GM19099 (cell line): ENCODE measurements around the gene KPNA4.

Source experiments
- POLR2A ChIP-seq: IDR thresholded peaks from 3 replicates; pipeline ENCODE4 v1.6.1; 2011; ENCODE audit warnings: low read depth; ENCODE audit not compliant: insufficient read length; ENCODE audit errors: extremely low read depth

KPNA4 gene

DNA sequence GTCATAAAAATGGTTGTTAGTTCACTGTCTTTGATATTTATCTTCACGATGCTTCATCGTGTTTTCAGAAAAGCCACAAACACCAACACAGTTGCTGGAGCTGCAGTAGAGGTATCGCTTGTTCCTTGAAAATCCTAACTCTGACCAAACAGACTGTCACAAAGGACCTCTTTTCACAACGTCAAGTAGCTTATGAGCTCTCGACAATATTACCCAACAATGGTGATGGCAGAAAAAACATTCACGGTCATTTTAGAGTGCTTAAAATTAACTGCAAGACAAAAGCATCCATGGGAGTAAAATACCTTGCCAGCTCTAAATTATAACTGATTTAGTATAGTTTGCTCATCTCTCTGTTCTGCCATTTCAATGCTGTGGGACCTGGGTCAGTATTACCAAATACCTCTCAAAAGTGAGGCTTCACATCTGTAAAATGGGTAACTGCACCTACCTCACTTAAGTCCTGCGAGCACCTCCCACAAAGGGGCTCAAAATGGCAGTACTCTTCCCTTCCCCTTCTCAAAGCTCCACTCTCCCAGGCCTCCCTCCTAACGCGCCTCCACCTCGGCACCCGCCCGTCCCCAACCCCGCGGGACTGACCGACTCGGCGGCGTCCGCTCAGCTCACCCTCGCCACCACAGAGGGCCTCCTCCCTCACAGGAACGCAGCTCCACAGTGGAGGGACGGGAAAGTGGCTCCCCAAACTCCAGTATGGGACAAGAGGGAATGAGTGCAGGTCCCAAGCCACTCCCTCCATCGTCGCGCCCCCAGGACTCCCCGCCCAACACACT, 116.3 kb downstream of the KPNA4 start:
- no peak for TF ChIP-seq POLR2A

DNA sequence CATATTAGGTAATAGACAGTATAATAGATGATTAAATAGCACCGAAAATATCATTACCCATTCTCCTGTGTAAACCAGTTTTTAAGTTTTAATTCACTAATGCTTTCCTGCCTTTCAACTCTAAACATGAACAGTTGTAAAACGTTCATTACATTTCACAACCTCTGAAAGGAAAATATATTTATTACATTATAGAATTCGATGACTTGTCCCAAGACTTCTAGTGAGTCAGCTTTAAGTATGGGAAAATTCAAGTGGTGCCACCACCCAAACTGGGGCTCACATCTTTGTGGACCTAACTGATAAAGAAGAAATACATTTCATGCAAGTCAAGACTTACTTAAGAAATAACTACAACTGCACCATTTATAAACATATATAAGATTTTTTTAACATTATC, 117.8 kb downstream of the KPNA4 start:
- TF ChIP-seq POLR2A, result no peak

DNA sequence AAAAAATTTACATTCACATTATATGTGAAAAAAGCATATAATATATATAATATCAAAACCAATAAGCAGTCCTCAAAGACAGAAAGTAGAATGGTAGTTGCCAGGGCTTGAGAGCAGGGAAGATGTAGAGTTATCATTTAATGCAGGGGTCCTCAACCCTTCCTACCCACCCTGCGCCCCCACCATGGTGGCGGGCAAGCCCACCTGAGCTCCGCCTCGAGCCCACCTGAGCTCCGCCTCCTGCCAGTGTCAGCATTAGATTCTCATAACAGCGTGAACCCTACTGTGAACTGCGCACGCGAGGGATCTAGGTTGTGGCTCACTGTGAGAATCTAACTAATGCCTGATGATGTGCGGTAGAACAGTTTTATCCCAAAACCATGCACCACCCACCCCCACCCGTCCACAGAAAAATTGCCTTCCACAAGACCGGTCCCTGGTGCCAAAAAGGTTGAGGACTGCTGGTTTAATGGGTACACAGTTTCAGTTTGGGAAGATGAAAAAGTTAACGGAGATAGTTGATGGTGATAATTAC, 118.8 kb downstream of the KPNA4 start:
- no peak for TF ChIP-seq POLR2A

DNA sequence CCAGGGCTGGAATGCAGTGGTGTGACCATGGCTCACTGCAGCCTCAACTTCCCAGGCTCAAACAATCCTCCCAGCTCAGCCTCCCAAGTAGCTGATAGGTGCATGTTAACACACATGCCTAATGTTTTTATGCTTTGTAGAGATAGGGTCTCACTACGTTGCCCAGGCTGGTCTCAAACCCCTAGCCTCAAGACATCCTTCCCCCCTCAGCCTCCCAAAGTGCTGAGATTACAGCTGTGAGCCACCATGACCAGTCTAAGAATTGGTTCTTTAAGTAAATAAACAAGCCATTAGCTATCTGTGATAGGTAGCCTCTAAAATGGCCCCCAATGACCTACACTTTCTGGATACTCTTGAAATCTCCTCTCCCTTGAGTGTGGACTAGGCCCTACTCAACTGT, 119.5 kb downstream of the KPNA4 start:
- no peak for TF ChIP-seq POLR2A
